Stimulated activated CD4-positive, alpha-beta T cell treated with anti-CD3 and anti-CD28 coated beads, Interleukin-15, amount 100 ng/mL, for 24 hours (primary cell): Measurements from ENCODE around the gene TP73.

Experiments used
- DNase-seq: peaks from one replicate; pipeline ENCODE4 v3.0.0-alpha.2; 2020

TP73 gene

GRCh38 chr1:3772027-3772714, 119.9 kb downstream of the TP73 start:
- peak; percentile 94 for DNase-seq

GRCh38 chr1:3772715-3773571, 120.6 kb downstream of the TP73 start, which contains the start of gene SMIM1:
Gene SMIM1, plus strand, starts transcription at chr1:3772749. Its CDS starts 2,625 bp downstream, at chr1:3775374.
- no peak for DNase-seq

GRCh38 chr1:3773572-3774275, 121.4 kb downstream of the TP73 start:
- DNase-seq = no peak

GRCh38 chr1:3774276-3774945, 122.1 kb downstream of the TP73 start:
- no peak for DNase-seq

- no peak for DNase-seq
These were observed 122.7 kb downstream of the TP73 start for GRCh38 chr1:3774946-3775489.

- peak; percentile 67 for DNase-seq
These were observed 123.3 kb downstream of the TP73 start for GRCh38 chr1:3775490-3776230.

- no peak for DNase-seq
These were observed 124.1 kb downstream of the TP73 start for GRCh38 chr1:3776231-3776961.

GRCh38 chr1:3777078-3777547, 124.8 kb downstream of the TP73 start:
- DNase-seq = no peak

- DNase-seq = no peak
These were observed 125.6 kb downstream of the TP73 start for GRCh38 chr1:3777647-3778589.

- no peak for DNase-seq
These were observed 126.4 kb downstream of the TP73 start for GRCh38 chr1:3778590-3779264.

- DNase-seq = no peak
These were observed 127.1 kb downstream of the TP73 start for GRCh38 chr1:3779265-3779911.

GRCh38 chr1:3779912-3780416, 127.6 kb downstream of the TP73 start:
- DNase-seq = no peak

- DNase-seq = no peak
These were observed 128.6 kb downstream of the TP73 start for GRCh38 chr1:3780901-3781300.

GRCh38 chr1:3783651-3784474, 131.5 kb downstream of the TP73 start:
- DNase-seq = no peak

- DNase-seq = no peak
These were observed 132.7 kb downstream of the TP73 start for GRCh38 chr1:3785045-3785444.

- no peak for DNase-seq
These were observed 133.3 kb downstream of the TP73 start for GRCh38 chr1:3785456-3786157.
